Loucy (cell line): Measurements from ENCODE around the gene QDPR.

Source experiments
- H2AFZ ChIP-seq: fragments of 200-600 bp; sonication (generic); 2 replicates; pipeline ENCODE4 v1.6.0; 2016; ENCODE audit warnings: antibody characterized with exemption, mild to moderate bottlenecking, low read length, moderate library complexity
- H3F3A ChIP-seq: fragments of 200-600 bp; 2 replicates; pipeline ENCODE4 v1.6.0; 2016; ENCODE audit warnings: antibody characterized with exemption, low read depth, mild to moderate bottlenecking
- H3K27me3 ChIP-seq: fragments of 200-600 bp; sonication (generic); 2 replicates; pipeline ENCODE4 v1.6.1; 2014; ENCODE audit warnings: low read length, mild to moderate bottlenecking; ENCODE audit not compliant: insufficient read depth, poor library complexity, severe bottlenecking
- H3K36me3 ChIP-seq: fragments of 200-600 bp; sonication (generic); 2 replicates; pipeline ENCODE4 v1.6.1; 2016; ENCODE audit warnings: low read length; ENCODE audit not compliant: insufficient read depth
- H3K4me1 ChIP-seq: fragments of 200-600 bp; sonication (generic); 2 replicates; pipeline ENCODE4 v1.5.1; 2014; ENCODE audit warnings: low read length, mild to moderate bottlenecking; ENCODE audit not compliant: insufficient read depth, poor library complexity, severe bottlenecking
- H3K4me2 ChIP-seq: fragments of 200-600 bp; sonication (generic); 2 replicates; pipeline ENCODE4 v1.6.0; 2014; ENCODE audit warnings: antibody characterized with exemption, low read length, low read depth, mild to moderate bottlenecking; ENCODE audit not compliant: poor library complexity, severe bottlenecking
- H3K4me3 ChIP-seq: fragments of 200-600 bp; sonication (generic); 2 replicates; pipeline ENCODE4 v1.5.1; 2014; ENCODE audit warnings: low read length, mild to moderate bottlenecking, mixed read lengths; ENCODE audit not compliant: poor library complexity, severe bottlenecking
- H3K79me2 ChIP-seq: fragments of 200-600 bp; sonication (generic); 2 replicates; pipeline ENCODE4 v1.6.1; 2014; ENCODE audit warnings: low read length; ENCODE audit not compliant: insufficient read depth
- H3K9ac ChIP-seq: fragments of 200-600 bp; sonication (generic); 2 replicates; pipeline ENCODE4 v1.6.0; 2014; ENCODE audit warnings: mild to moderate bottlenecking, low read depth, low read length, moderate library complexity; ENCODE audit not compliant: poor library complexity, severe bottlenecking
- H3K9me2 ChIP-seq: fragments of 200-600 bp; sonication (generic); replicated peaks from 2 replicates; pipeline ENCODE4 v1.6.1; 2016; ENCODE audit warnings: low read depth, low read length, mixed read lengths
- H3K9me3 ChIP-seq: fragments of 200-600 bp; sonication (generic); 2 replicates; pipeline ENCODE4 v1.6.1; 2014; ENCODE audit warnings: mild to moderate bottlenecking, antibody characterized with exemption, low read length, low read depth; ENCODE audit not compliant: insufficient read depth
- H4K20me1 ChIP-seq: fragments of 200-600 bp; sonication (generic); 2 replicates; pipeline ENCODE4 v1.6.0; 2014; ENCODE audit warnings: antibody characterized with exemption, low read length, mild to moderate bottlenecking; ENCODE audit not compliant: insufficient read depth, poor library complexity, severe bottlenecking
- CTCF ChIP-seq: fragments of 200-600 bp; sonication (generic); conservative IDR thresholded peaks from 2 replicates; pipeline ENCODE4 v1.5.1; 2014; ENCODE audit warnings: mild to moderate bottlenecking, antibody characterized with exemption, low read length
- EZH2phosphoT487 ChIP-seq: fragments of 200-600 bp; IDR thresholded peaks from 2 replicates; pipeline ENCODE4 v1.6.1; 2018; ENCODE audit warnings: antibody characterized with exemption, mild to moderate bottlenecking, moderate library complexity, borderline replicate concordance

Gene QDPR

GRCh38 chr4:17556498-17556897 lies 44.6 kb upstream of the QDPR start:
- Histone ChIP-seq H3K4me1 (no peaks in the 10 kb centered on the region), H3K9me3 (no peaks in the 10 kb centered on the region), H2AFZ (no peak overlapping the region), H3F3A (no peaks in the 10 kb centered on the region), H4K20me1 (no peaks in the 10 kb centered on the region), H3K36me3 (no peaks in the 10 kb centered on the region), H3K9me2 (no peaks in the 10 kb centered on the region), H3K4me3 (no peak overlapping the region), H3K4me2 (no peak overlapping the region), H3K27me3 (no peaks in the 10 kb centered on the region), H3K9ac (no peak overlapping the region), H3K79me2 (no peaks in the 10 kb centered on the region)
- TF ChIP-seq CTCF: no peak
- TF ChIP-seq EZH2phosphoT487: no peak

GRCh38 chr4:17554568-17554967 lies 42.7 kb upstream of the QDPR start:
- no peaks in the 10 kb centered on the region for H3K36me3 ChIP-seq
- H3K9me3 ChIP-seq: no peaks in the 10 kb centered on the region
- no peaks in the 10 kb centered on the region for H3K4me1 ChIP-seq
- no peak overlapping the region for H3K4me2 ChIP-seq
- no peaks in the 10 kb centered on the region for H4K20me1 ChIP-seq
- H2AFZ ChIP-seq: no peak overlapping the region
- no peaks in the 10 kb centered on the region for H3K79me2 ChIP-seq
- TF ChIP-seq CTCF: no peak
- no peak for TF ChIP-seq EZH2phosphoT487
- H3K4me3 ChIP-seq: no peak overlapping the region
- H3F3A ChIP-seq: no peaks in the 10 kb centered on the region
- no peaks in the 10 kb centered on the region for H3K27me3 ChIP-seq
- no peaks in the 10 kb centered on the region for H3K9me2 ChIP-seq
- no peak overlapping the region for H3K9ac ChIP-seq

GRCh38 chr4:17552427-17552826 lies 40.5 kb upstream of the QDPR start:
- no peak overlapping the region for H2AFZ ChIP-seq
- no peaks in the 10 kb centered on the region for H3F3A ChIP-seq
- H3K9me2 ChIP-seq: no peaks in the 10 kb centered on the region
- TF ChIP-seq EZH2phosphoT487: no peak
- no peak for TF ChIP-seq CTCF
- peaks cover 4% of the 10 kb centered on the region for H3K4me1 ChIP-seq
- H3K79me2 ChIP-seq: no peaks in the 10 kb centered on the region
- no peak overlapping the region for H3K9ac ChIP-seq
- H3K9me3 ChIP-seq: no peaks in the 10 kb centered on the region
- H3K27me3 ChIP-seq: no peaks in the 10 kb centered on the region
- H3K4me3 ChIP-seq: no peak overlapping the region
- H4K20me1 ChIP-seq: no peaks in the 10 kb centered on the region
- H3K4me2 ChIP-seq: no peak overlapping the region
- H3K36me3 ChIP-seq: no peaks in the 10 kb centered on the region
